Inferior parietal cortex (tissue), 1 donor: ENCODE data around the gene LBX2.

ENCODE experiments used
- DNase-seq: peaks from one replicate; pipeline ENCODE4 v3.0.0-alpha.2; 2016; ENCODE audit errors: extremely low spot score

The LBX2 gene

GRCh38 chr2:74457129-74457548 is 42.3 kb downstream of the LBX2 start:
- no peak for DNase-seq

GRCh38 chr2:74454654-74455511 is 44.5 kb downstream of the LBX2 start, which contains the start of gene INO80B:
INO80B (plus strand) TSS chr2:74455087; CDS start chr2:74455117, 30 bp downstream.
- DNase-seq = peak; percentile 99

- DNase-seq = no peak
These were observed 48.7 kb downstream of the LBX2 start for GRCh38 chr2:74450570-74451190.

- DNase-seq = no peak
These were observed 50.6 kb downstream of the LBX2 start for GRCh38 chr2:74448771-74449170.
